Measurements from ENCODE around the gene PLOD3. TPM values are rescaled to one million over a fixed set of nuclear protein-coding genes. Genes with fewer than 3 reads are reported as not detected.
"Not testable (repeated sequence)": the region's sequence is repeated elsewhere in the genome, so short reads cannot be mapped to it uniquely, and the experiment has no call there.

PLOD3 gene
- total and polyA plus RNA-seq, 2 donors (not counting 1 experiment from before 2014, with no cell fraction given) = 40.1 to 47.5 TPM

GRCh38 chr7:101258243-101258731 is 40.9 kb upstream of the PLOD3 start:
- no peak overlapping the region for H3K27ac Mint-ChIP-seq
- no peaks in the 10 kb centered on the region for H3K4me1 Mint-ChIP-seq
- DNase-seq (no peak), ATAC-seq (ENCODE audit: low read depth) (no peak)
- no peak for TF ChIP-seq EZH2 (IDR thresholded peaks at IDR 0.05; ENCODE audit: borderline replicate concordance, insufficient read depth, low read depth, low read length, poor library complexity, severe bottlenecking)
- TF ChIP-seq CTCF (IDR thresholded peaks at IDR 0.05) = no peak
- no peak overlapping the region for H3K9ac ChIP-seq (ENCODE audit: low read length)
- no peaks in the 10 kb centered on the region for H3K9me3 ChIP-seq (ENCODE audit: control extremely low read depth in 1 of 3, control insufficient read depth in 2 of 3, insufficient read depth in 1 of 3, low read length in 2 of 3)
- no peak overlapping the region for H3K4me2 ChIP-seq (replicated peaks; ENCODE audit: low read depth, low read length, poor library complexity, severe bottlenecking)
- H3K27me3 Mint-ChIP-seq = peaks cover 12% of the 10 kb centered on the region
- CTCF ChIA-PET = interaction anchor here (0.6 to 1.2 kb wide), 2 partner anchors 24 to 115 kb away, joined by 3 to 4 read pairs; no protein-coding TSS in a partner anchor
- no peak overlapping the region for H2AFZ ChIP-seq (ENCODE audit: insufficient read depth, low read depth, low read length, poor library complexity, severe bottlenecking)
- H3K36me3 ChIP-seq (replicated peaks in 1 of 2; ENCODE audit: control extremely low read depth in 1 of 2, control insufficient read depth in 1 of 2, extremely low read depth in 1 of 2, insufficient read depth in 2 of 2, low read length in 1 of 2) = no peaks in the 10 kb centered on the region
- no peaks in the 10 kb centered on the region for H3K4me1 ChIP-seq (ENCODE audit: control insufficient read depth in 2 of 2, insufficient read depth in 2 of 2, low read length in 2 of 2)
- H3K27me3 ChIP-seq (replicated peaks in 1 of 4; ENCODE audit: control extremely low read depth in 1 of 4, control insufficient read depth in 3 of 4, insufficient read depth in 4 of 4, low read length in 3 of 4) = peaks cover 0 to 8% (median 0%) of the 10 kb centered on the region in 4 experiments
- POLR2A ChIA-PET = no interaction called here
- no peak overlapping the region for H3K4me3 ChIP-seq (ENCODE audit: control extremely low read depth in 1 of 5, extremely low read depth in 1 of 5, insufficient read depth in 1 of 5, low read depth in 2 of 5, low read length in 4 of 5)
- H3K27ac ChIP-seq (ENCODE audit: low read length in 2 of 2) = no peak overlapping the region
- H3K79me2 ChIP-seq (ENCODE audit: control insufficient read depth, insufficient read depth, low read length) = no peaks in the 10 kb centered on the region
- 93% methylated on average over 3 of the region's 7 CpGs for WGBS (ENCODE audit: insufficient coverage)
- intact Hi-C loops (cut with micrococcal nuclease) = no loop called here
- H3K9me3 Mint-ChIP-seq (ENCODE audit: insufficient read depth) = no peaks in the 10 kb centered on the region
- H4K20me1 ChIP-seq (ENCODE audit: control insufficient read depth, insufficient read depth, low read length, poor library complexity, severe bottlenecking) = no peaks in the 10 kb centered on the region
- H3K4me3 Mint-ChIP-seq = no peak overlapping the region

- no CpG with 5 or more reads among the region's 4 CpGs for WGBS (ENCODE audit: insufficient coverage)
- H3K4me1 Mint-ChIP-seq = peaks cover 12% of the 10 kb centered on the region
- ATAC-seq (ENCODE audit: low read depth) (no peak), DNase-seq (no peak)
- no peak for TF ChIP-seq CTCF (IDR thresholded peaks at IDR 0.05)
- no peak for TF ChIP-seq EZH2 (IDR thresholded peaks at IDR 0.05; ENCODE audit: borderline replicate concordance, insufficient read depth, low read depth, low read length, poor library complexity, severe bottlenecking)
- H3K27me3 ChIP-seq (replicated peaks in 1 of 4; ENCODE audit: control extremely low read depth in 1 of 4, control insufficient read depth in 3 of 4, insufficient read depth in 4 of 4, low read length in 3 of 4) = peaks cover 0 to 8% (median 0%) of the 10 kb centered on the region in 4 experiments
- ChIA-PET POLR2A (interaction anchor here (0.7 kb wide), 1 partner anchor 85 kb away, joined by 5 read pairs; no protein-coding TSS in a partner anchor), CTCF (interaction anchor here (1.0 to 5.1 kb wide), 4 partner anchors 12 to 926 kb away, joined by 3 to 33 read pairs (median 4); partner anchors contain the start of genes FIS1, PLOD3 and ZNHIT1)
- H3K4me2 ChIP-seq (replicated peaks; ENCODE audit: low read depth, low read length, poor library complexity, severe bottlenecking) = no peak overlapping the region
- no peaks in the 10 kb centered on the region for H3K9me3 ChIP-seq (ENCODE audit: control extremely low read depth in 1 of 3, control insufficient read depth in 2 of 3, insufficient read depth in 1 of 3, low read length in 2 of 3)
- H3K4me3 ChIP-seq (ENCODE audit: control extremely low read depth in 1 of 5, extremely low read depth in 1 of 5, insufficient read depth in 1 of 5, low read depth in 2 of 5, low read length in 4 of 5) = no peak overlapping the region
- peaks cover 12% of the 10 kb centered on the region for H4K20me1 ChIP-seq (ENCODE audit: control insufficient read depth, insufficient read depth, low read length, poor library complexity, severe bottlenecking)
- intact Hi-C loops (cut with micrococcal nuclease) = no loop called here
- no peak overlapping the region for H3K4me3 Mint-ChIP-seq
- H3K27ac ChIP-seq (ENCODE audit: low read length in 2 of 2) = no peak overlapping the region
- H2AFZ ChIP-seq (ENCODE audit: insufficient read depth, low read depth, low read length, poor library complexity, severe bottlenecking) = no peak overlapping the region
- peaks cover 9 to 17% of the 10 kb centered on the region in 2 donors for H3K4me1 ChIP-seq (ENCODE audit: control insufficient read depth in 2 of 2, insufficient read depth in 2 of 2, low read length in 2 of 2)
- no peak overlapping the region for H3K9ac ChIP-seq (ENCODE audit: low read length)
- H3K79me2 ChIP-seq (ENCODE audit: control insufficient read depth, insufficient read depth, low read length) = peaks cover 12% of the 10 kb centered on the region
- no peaks in the 10 kb centered on the region for H3K9me3 Mint-ChIP-seq (ENCODE audit: insufficient read depth)
- no peaks in the 10 kb centered on the region for H3K36me3 ChIP-seq (replicated peaks in 1 of 2; ENCODE audit: control extremely low read depth in 1 of 2, control insufficient read depth in 1 of 2, extremely low read depth in 1 of 2, insufficient read depth in 2 of 2, low read length in 1 of 2)
- H3K27me3 Mint-ChIP-seq = peaks cover 8% of the 10 kb centered on the region
- no peak overlapping the region for H3K27ac Mint-ChIP-seq
These were observed 38.4 kb upstream of the PLOD3 start for GRCh38 chr7:101255796-101256195.

- Mint-ChIP-seq H3K4me1 (peaks cover 24% of the 10 kb centered on the region), H3K4me3 (peak overlapping the region; percentile 61)
- peaks cover 15 to 23% of the 10 kb centered on the region in 2 donors for H3K4me1 ChIP-seq (ENCODE audit: control insufficient read depth in 2 of 2, insufficient read depth in 2 of 2, low read length in 2 of 2)
- H3K9me3 ChIP-seq (ENCODE audit: control extremely low read depth in 1 of 3, control insufficient read depth in 2 of 3, insufficient read depth in 1 of 3, low read length in 2 of 3); H3K9me3 Mint-ChIP-seq (ENCODE audit: insufficient read depth); DNase-seq; POLR2A ChIA-PET; ATAC-seq (ENCODE audit: low read depth); H3K27me3 Mint-ChIP-seq; H3K27ac Mint-ChIP-seq; H3K27ac ChIP-seq (ENCODE audit: low read length in 2 of 2); H3K36me3 ChIP-seq (replicated peaks in 1 of 2; ENCODE audit: control extremely low read depth in 1 of 2, control insufficient read depth in 1 of 2, extremely low read depth in 1 of 2, insufficient read depth in 2 of 2, low read length in 1 of 2); H3K27me3 ChIP-seq (replicated peaks in 1 of 4; ENCODE audit: control extremely low read depth in 1 of 4, control insufficient read depth in 3 of 4, insufficient read depth in 4 of 4, low read length in 3 of 4): not testable (repeated sequence)
- H2AFZ ChIP-seq (ENCODE audit: insufficient read depth, low read depth, low read length, poor library complexity, severe bottlenecking) = peak overlapping the region; percentile 89
- H3K4me2 ChIP-seq (replicated peaks; ENCODE audit: low read depth, low read length, poor library complexity, severe bottlenecking) = peak overlapping the region; percentile 81
- peaks cover 38% of the 10 kb centered on the region for H3K79me2 ChIP-seq (ENCODE audit: control insufficient read depth, insufficient read depth, low read length)
- H3K4me3 ChIP-seq (ENCODE audit: control extremely low read depth in 1 of 5, extremely low read depth in 1 of 5, insufficient read depth in 1 of 5, low read depth in 2 of 5, low read length in 4 of 5) = peak overlapping the region in 1 of 5 experiments; percentile 81
- H4K20me1 ChIP-seq (ENCODE audit: control insufficient read depth, insufficient read depth, low read length, poor library complexity, severe bottlenecking) = peaks cover 34% of the 10 kb centered on the region
- CTCF ChIA-PET = interaction anchor here (1.2 to 5.1 kb wide), 4 partner anchors 9 to 109 kb away, joined by 4 to 33 read pairs (median 8); partner anchors contain the start of gene FIS1
- intact Hi-C loops (cut with micrococcal nuclease) = loop anchor here (2.0 to 5.0 kb wide), 2 partner anchors 68 to 1236 kb away; partner anchors contain the start of genes IFT22 and ZKSCAN1
- WGBS (ENCODE audit: insufficient coverage) = 90% methylated on average over 3 of the region's 5 CpGs
- H3K9ac ChIP-seq (ENCODE audit: low read length) = peak overlapping the region; percentile 81
These were observed 35.8 kb upstream of the PLOD3 start for GRCh38 chr7:101253199-101253598.

All from B cell (primary cell).